IPS-18c (cell line): ENCODE data around the gene SLC66A2.
"Not testable (repeated sequence)": the region's sequence is repeated elsewhere in the genome, so short reads cannot be mapped to it uniquely, and the experiment has no call there.

Source experiments
- H3K4me3 ChIP-seq: 2 replicates; pipeline ENCODE4 v1.7.0; 2013; ENCODE audit warnings: low read depth, mild to moderate bottlenecking, low read length, moderate library complexity; ENCODE audit not compliant: insufficient read depth
- H3K9me3 ChIP-seq: one replicate; pipeline ENCODE4 v1.6.1; 2013; ENCODE audit warnings: mild to moderate bottlenecking, low read length, moderate library complexity; ENCODE audit not compliant: control insufficient read depth, insufficient read depth

Gene SLC66A2

DNA sequence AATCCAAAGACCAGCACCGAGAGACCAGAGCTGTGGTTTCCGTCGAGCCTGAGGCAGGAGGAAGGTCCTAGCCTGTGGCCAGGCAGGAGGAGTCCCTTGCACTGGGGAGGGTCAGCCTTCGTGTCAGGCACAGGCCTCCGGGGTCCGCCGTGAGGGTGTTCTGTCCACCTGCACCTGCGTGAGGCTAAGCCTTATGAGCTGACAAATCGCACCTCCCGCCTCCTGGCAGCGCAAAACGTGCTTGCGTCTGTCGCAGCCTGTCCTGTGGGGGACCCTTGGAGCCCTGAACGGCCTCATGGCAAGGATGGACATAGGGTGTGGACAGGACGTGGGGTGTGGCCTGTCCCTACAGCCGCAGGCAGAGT lies 80.4 kb downstream of the SLC66A2 start:
- H3K9me3 ChIP-seq: peaks cover 2% of the 10 kb centered on the region

DNA sequence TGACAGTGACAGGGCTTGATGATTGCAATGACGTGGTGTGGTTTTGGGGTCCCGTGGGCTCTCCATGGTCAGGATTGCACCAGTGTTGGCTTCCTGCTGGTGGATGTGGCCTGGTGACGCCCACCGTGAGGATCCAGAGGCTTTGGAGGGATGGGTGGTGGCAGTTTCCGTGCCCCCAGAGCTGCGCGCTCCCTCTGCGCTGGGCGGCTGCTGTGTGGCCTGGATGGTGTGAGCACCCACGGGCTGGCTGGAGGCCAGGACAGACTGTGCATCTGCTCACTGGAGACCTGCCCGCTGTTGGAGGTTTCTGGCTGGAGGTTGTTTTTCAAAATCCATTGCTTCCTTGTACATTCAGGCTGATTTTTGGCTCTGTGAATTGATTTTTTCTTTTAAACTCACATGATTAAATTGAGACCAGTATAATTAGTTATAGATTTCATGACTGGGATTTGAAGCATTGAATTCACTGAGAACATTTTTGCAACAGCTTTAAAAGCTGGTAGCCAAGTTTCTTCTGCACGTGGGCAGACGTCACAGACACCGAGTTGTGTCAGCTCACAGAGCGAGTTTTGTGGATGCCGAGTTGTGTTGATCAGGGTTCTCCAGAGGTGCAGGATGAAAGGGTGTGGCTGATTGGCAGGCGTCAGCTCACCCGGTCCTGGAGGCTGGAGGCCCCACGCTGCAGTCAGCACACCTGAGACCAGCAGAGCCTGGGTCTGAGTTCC lies 81.0 kb downstream of the SLC66A2 start:
- H3K9me3 ChIP-seq: peaks cover 2% of the 10 kb centered on the region
- H3K4me3 ChIP-seq: no peak overlapping the region

More for the DNA sequence above, 80.4 kb downstream of the SLC66A2 start:
- no peak overlapping the region for H3K4me3 ChIP-seq

DNA sequence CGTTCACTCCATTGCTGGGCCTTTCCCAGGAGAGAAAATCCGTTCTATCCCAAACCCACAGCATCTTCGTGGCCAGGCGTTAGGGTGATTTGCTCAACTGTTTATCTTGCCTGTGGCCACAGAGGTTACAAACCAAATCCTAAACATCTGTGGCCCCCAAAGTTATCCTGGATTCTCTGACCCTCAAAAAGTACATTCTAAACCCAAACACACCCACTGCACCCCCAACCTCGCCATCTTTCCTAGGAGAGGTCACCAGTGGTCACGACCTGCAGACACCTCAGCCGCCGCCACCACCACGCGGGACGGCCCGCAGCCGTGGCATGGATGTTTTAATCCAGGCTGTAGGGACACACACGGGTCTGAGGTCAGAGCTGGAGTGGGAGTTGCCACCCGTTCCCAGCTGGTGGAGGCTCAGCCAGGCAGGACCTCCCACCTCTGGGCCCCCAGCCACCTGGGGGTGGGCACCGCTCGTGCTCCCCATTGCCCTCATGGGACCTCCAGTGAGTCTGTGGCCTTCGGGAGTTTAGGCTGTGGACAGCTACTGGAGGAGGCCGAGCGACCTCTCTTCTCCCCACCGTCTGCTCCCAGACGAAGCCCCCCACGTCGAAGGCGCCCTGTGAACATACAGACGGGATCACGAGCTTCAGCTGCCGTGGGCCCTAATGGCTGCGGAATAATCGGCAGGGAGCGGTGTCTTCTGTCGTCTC lies 81.7 kb downstream of the SLC66A2 start:
- H3K4me3 ChIP-seq: no peak overlapping the region

DNA sequence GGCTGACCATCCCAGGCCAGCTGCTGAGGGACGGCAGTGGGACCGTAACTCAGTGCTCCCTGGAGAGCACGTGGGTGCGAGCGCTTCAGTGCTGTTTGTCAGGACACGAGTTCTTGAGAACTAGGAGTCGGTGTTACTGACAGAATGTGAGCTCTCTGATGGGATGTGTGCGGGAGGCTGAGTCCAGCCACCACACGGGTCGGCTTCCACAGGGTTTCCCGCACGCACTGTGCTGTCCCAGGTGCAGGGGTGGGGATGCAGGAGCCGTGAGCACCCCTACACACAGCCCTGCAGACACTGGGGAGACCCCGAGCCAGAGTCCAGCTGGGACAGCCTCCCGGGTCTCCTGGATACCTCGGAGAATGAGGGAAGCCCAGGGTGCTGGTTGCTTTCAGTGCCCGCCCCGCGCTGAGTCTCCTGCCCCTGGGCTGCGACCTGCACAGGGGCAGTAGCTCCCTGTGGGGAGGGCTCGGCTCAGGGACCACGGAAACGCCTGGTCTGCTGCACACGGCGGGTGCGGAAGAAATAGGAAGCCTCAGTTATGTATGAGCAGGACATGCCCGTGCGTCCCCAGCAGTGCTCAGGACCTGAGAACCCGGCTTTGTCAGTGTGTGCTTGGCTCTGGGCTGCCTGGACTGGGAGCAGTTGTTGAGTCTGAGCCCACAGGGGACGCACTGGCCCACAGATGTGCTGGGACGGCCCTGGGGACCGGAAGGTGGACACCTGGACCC lies 82.5 kb downstream of the SLC66A2 start:
- no peak overlapping the region for H3K4me3 ChIP-seq
- peaks cover 1% of the 10 kb centered on the region for H3K9me3 ChIP-seq

More for the DNA sequence above, 81.7 kb downstream of the SLC66A2 start:
- H3K9me3 ChIP-seq: peaks cover 2% of the 10 kb centered on the region

DNA sequence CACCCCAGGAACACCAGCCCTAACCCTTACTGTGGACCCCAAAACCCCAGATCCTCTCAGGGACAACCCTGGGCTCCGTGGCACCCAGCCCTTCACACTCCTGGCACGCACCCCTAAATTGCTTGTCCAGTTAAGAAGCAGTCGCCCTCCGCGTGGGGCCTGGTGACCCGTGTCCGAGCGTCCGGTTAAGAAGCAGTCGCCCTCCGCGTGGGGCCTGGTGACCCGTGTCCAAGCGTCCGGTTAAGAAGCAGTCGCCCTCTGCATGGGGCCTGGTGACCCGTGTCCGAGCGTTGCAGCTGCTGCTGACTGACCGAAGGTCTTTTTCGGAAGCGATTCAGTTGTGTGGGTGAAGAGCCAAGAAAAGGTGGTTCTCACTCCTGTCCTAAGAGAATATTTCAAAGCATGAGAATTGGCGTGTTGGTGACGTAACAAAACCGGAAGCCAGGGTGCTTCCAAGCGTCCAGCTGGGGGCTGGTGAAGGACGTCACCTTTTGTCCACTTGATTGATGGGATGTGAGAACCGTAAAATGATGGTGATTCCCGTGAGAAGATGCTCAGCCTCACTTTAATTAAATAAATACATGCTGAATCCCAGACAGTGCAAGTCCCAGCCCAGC lies 83.2 kb downstream of the SLC66A2 start:
- Histone ChIP-seq H3K9me3 (no peaks in the 10 kb centered on the region), H3K4me3 (no peak overlapping the region)

DNA sequence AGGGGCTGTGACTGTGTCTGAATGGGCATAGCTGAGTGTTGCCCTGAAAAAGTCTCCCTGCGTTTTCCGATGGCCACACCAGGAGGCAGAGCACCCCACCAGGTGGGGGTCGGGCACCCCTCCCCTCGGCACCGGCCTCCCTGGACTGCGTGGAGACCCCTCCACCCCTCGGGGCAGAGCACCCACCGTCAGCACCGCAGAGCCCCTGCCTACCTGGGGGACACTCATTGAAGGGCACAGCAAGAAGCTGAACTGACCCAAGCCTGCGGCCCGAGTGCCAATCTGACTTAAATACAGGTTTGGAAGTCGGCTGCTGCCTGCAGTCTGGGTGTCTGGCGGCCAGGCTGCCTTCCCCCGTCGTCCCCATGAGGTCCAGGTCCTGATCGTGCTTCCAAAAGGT lies 83.8 kb downstream of the SLC66A2 start:
- no peak overlapping the region for H3K4me3 ChIP-seq
- H3K9me3 ChIP-seq: no peaks in the 10 kb centered on the region

DNA sequence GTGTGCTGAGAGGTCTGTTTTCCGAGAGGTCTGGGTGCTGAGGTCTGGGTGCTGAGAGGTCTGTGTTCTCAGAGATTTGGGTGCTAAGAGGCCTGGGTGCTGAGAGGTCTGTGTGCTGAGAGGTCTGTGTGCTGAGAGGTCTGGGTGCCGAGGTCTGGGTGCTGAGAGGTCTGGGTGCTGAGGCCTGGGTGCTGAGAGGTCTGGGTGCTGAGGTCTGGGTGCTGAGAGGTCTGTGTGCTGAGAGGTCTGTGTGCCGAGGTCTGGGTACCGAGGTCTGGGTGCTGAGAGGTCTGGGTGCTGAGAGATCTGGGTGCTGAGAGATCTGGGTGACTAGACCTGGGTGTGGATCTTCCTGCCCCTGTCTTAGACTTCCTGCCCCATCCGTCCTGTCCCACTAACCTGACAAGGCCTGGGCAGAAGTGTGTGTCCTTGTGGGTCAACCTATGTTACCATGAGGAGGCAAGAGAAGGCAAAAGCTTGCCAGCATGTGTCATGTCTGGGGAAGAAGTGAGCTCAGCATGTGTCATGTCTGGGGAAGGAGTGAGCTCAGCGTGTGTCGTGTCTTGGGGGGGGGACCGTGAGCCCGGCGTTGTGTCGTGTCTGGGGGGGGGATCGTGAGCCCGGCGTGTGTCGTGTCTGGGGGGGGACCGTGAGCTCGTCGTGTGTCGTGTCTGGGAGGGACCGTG lies 84.4 kb downstream of the SLC66A2 start:
- H3K4me3 ChIP-seq: no peak overlapping the region

DNA sequence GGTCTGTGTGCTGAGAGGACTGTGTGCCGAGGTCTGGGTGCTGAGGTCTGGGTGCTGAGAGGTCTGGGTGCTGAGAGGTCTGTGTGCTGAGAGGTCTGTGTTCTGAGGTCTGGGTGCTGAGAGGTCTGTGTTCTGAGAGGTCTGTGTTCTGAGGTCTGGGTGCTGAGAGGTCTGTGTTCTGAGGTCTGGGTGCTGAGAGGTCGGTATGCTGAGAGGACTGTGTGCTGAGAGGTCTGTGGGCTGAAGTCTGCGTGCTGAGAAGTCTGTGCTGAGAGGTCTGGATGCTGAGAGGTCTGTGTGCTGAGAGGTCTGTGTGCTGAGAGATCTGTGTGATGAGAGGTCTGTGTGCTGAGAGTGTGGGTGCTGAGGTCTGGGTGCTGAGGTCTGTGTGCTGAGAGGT lies 85.5 kb downstream of the SLC66A2 start:
- not testable (repeated sequence) for H3K4me3 ChIP-seq, H3K9me3 ChIP-seq

More for the DNA sequence above, 84.4 kb downstream of the SLC66A2 start:
- no peaks in the 10 kb centered on the region for H3K9me3 ChIP-seq

DNA sequence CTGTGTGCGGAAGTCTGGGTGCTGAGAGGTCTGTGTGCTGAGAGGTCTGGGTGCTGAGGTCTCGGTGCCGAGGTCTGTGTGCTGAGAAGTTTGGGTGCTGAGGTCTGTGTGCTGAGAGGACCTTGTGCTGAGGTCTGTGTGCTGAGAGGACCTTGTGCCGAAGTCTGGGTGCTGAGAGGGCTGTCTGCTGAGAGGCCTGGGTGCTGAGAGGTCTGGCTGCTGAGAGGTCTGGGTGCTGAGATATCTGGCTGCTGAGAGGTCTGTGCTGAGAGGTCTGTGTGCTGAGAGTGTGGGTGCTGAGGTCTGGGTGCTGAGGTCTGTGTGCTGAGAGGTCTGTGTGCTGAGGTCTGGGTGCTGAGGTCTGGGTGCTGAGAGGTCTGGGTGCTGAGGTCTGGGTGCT lies 86.5 kb downstream of the SLC66A2 start:
- not testable (repeated sequence) for H3K4me3 ChIP-seq, H3K9me3 ChIP-seq

DNA sequence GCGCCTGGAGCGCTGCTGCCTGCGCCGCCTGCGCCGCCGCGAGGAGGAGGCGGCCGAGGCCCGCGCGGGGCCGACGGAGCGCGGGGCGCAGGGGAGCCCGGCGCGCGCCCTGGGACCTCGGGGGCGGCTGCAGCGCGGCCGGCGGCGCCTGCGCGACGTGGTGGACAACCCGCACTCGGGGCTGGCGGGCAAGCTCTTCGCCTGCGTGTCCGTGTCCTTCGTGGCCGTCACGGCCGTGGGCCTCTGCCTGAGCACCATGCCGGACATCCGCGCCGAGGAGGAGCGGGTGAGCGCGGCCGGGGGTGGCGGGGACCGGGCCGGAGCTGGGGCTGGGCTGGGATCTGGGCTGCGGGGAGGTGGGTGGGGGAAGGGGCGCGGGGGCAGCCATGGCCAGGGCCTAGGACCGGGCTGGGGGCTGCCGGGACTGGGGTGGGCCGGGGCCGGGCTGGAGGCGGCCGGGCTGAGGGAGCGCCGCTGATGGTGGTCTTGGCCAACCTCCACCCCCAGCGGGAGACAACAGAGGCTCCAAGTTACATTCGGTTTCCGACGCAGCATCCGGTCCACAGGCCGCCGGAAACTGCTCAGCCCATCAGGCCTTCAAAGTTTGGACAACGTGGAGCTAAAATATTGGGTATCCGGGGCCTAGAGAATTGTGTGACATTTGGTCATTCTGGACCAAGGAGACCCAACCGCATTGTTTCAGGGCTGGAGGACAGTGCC lies 87.3 kb downstream of the SLC66A2 start:
- Histone ChIP-seq H3K4me3 (no peak overlapping the region), H3K9me3 (no peaks in the 10 kb centered on the region)

DNA sequence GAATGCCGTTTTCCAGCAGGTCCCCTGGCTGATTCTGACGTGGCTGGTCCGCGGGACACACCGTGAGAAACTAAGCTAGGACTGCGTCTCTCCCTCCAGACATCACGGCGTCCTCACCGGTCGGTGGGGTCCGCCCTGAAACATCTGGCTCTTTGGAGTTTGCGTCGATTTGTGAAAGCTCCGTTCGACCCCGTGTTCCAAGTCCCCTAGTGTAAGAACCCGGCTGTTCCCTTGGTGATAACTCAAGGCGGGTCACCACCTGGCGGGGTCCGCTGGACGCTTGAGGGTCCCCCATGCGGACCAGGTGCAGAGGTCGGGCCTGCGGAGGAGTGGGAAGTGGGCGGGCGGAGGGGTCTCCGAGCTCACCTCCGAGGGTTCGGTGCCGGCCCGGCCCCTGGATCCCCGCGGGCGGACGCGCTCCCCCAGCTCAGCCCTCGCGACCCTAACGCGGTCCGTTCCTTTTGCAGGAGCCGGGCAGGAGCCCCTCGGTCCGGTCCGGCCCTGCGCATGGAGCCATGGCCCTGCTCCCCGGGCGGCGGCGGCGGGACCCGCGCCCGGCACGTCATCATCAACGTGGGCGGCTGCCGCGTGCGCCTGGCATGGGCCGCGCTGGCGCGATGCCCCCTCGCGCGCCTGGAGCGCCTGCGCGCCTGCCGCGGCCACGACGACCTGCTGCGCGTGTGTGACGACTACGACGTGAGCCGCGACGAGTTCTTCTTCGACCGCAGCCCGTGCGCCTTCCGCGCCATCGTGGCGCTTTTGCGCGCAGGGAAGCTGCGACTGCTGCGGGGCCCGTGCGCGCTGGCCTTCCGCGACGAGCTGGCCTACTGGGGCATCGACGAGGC lies 88.1 kb downstream of the SLC66A2 start:
- Histone ChIP-seq H3K9me3 (no peaks in the 10 kb centered on the region), H3K4me3 (no peak overlapping the region)

DNA sequence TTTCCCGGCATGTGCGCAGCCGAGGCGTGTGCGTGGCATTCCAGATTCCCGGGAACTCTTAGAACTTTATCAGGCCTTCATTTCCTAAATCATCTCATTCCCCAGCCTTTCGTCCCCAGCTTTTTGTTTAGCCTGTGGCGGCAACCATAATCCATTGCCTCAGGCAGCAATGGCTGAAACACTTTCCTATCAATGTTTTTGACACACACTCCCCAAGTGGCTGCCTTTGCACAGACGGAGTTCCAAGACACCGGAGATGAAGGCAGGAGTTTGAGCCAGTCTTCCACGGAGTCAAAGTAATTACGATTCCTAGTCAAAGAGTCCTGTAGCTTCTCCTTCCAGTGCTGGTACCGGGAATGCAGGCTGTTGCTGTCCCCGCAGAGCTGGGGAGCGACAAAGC lies 88.9 kb downstream of the SLC66A2 start:
- no peak overlapping the region for H3K4me3 ChIP-seq
- H3K9me3 ChIP-seq: no peaks in the 10 kb centered on the region

DNA sequence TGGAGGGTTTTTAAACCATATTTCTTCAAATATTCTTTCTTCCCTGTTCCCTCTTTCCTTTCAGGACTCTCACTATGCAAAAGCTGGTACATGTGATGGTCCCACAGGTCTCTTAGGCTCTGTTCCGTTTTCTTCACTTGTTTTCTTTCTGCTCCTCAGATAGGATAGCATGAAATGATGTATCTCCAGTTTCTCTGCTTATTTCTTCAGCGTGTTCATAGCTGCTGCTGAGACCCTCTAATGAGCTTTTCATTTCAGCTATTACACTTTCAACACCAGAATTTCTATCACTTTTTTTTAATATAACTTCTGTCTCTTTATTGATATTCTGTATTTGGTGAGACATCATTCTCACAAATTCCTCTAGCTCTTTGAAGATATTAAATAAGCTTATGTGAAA lies 89.8 kb downstream of the SLC66A2 start:
- Histone ChIP-seq H3K9me3 (no peaks in the 10 kb centered on the region), H3K4me3 (no peak overlapping the region)

DNA sequence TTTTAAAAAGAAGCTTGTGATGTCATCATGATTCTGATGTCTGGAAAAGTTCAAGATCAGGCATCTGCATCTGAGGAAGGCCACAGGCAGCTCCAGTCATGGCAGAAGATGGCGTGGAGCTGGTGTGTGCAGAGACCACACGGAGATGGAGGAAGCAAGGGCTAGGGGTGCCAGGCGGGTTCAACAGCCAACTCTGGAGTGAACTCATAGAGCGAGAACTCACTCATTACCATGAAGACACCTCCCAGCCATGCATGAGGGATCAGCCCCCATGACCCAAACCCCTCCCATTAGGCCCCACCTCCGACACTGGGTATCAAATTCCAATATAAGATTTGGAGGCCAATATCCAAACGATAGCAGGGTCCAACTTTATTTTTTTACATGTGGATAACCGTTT lies 92.1 kb downstream of the SLC66A2 start:
- Histone ChIP-seq H3K9me3 (no peaks in the 10 kb centered on the region), H3K4me3 (no peak overlapping the region)

DNA sequence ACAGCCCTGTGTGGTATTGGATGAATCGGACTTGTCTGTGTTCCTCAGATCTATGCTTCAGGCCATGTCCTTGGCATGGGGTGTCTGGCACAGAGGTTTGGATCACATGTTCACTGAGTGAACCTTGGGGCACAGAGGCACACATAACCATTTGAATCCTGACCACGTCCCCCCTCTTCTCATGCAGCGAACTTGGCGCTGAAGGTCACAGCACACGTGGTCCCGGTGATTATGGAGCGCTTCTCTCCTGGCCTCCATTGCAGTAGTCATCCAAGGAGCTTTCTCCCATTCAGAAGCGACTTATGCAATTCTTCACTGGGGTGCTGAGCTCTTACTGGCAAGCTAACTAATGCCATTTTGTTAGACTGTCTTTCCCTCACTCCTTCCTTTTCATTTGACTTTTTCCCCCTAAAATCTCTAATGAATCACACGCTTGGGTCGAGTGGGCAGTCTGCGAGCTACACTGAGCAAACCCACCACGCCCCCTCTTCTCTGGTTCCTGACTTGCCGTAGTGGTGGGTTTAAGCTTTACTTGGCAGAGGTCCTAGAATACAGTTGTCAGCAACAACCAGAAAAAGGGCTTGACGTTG lies 94.3 kb downstream of the SLC66A2 start:
- Histone ChIP-seq H3K4me3 (no peak overlapping the region), H3K9me3 (no peaks in the 10 kb centered on the region)
